HTR-8/SVneo (cell line): ENCODE data around the gene RALGAPA2.
A peak's percentile ranks its signal among the peaks of the same experiment; 100 is the strongest.

Experiments
- DNase-seq: peaks from one replicate; pipeline ENCODE4 v3.0.0; 2011; ENCODE audit warnings: low spot score, mixed read lengths; ENCODE audit not compliant: insufficient read length
- FAIRE-seq: peaks from 2 replicates; lab custom pipeline; 2011; peaks lifted over from hg19 to GRCh38; lab: Jason Lieb, UNC

Gene RALGAPA2

GRCh38 chr20:20731000-20731944 is 18.8 kb upstream of the RALGAPA2 start:
- FAIRE-seq (no peak), DNase-seq (no peak)

- FAIRE-seq (no peak), DNase-seq (no peak)
Observed at GRCh38 chr20:20729563-20729962, 17.1 kb upstream of the RALGAPA2 start.

GRCh38 chr20:20721489-20721888 is 9.0 kb upstream of the RALGAPA2 start:
- DNase-seq = no peak
- no peak for FAIRE-seq

- no peak for FAIRE-seq
- no peak for DNase-seq
Observed at GRCh38 chr20:20720158-20720557, 7.7 kb upstream of the RALGAPA2 start.

- DNase-seq = no peak
- no peak for FAIRE-seq
Observed at GRCh38 chr20:20719411-20719810, 7.0 kb upstream of the RALGAPA2 start.

- peak; percentile 3 for DNase-seq
- no peak for FAIRE-seq
Observed at GRCh38 chr20:20713244-20713765, 861 bp upstream of the RALGAPA2 start.

GRCh38 chr20:20712004-20712473 is 405 bp downstream of the RALGAPA2 start:
- DNase-seq = peak; percentile 5
- FAIRE-seq = no peak

- DNase-seq = no peak
- FAIRE-seq = no peak
Observed at GRCh38 chr20:20711413-20711812, 1.0 kb downstream of the RALGAPA2 start.

- no peak for DNase-seq
- FAIRE-seq = no peak
Observed at GRCh38 chr20:20710443-20711315, 1.8 kb downstream of the RALGAPA2 start.

GRCh38 chr20:20709887-20710286 is 2.6 kb downstream of the RALGAPA2 start:
- no peak for FAIRE-seq
- no peak for DNase-seq

- no peak for DNase-seq
Observed at GRCh38 chr20:20706285-20706684, 6.2 kb downstream of the RALGAPA2 start.

GRCh38 chr20:20702330-20703245 is 9.9 kb downstream of the RALGAPA2 start:
- FAIRE-seq (no peak), DNase-seq (no peak)

More at GRCh38 chr20:20706285-20706684, 6.2 kb downstream of the RALGAPA2 start:
- FAIRE-seq = no peak

GRCh38 chr20:20699917-20700316 is 12.5 kb downstream of the RALGAPA2 start:
- FAIRE-seq (no peak), DNase-seq (no peak)

- FAIRE-seq (no peak), DNase-seq (no peak)
Observed at GRCh38 chr20:20699144-20699543, 13.3 kb downstream of the RALGAPA2 start.

- DNase-seq = no peak
- FAIRE-seq = no peak
Observed at GRCh38 chr20:20697325-20697845, 15.1 kb downstream of the RALGAPA2 start.

GRCh38 chr20:20695250-20695816 is 17.1 kb downstream of the RALGAPA2 start:
- no peak for FAIRE-seq
- no peak for DNase-seq

GRCh38 chr20:20694591-20694990 is 17.9 kb downstream of the RALGAPA2 start:
- no peak for DNase-seq

GRCh38 chr20:20692587-20692986 is 19.9 kb downstream of the RALGAPA2 start:
- DNase-seq (no peak), FAIRE-seq (no peak)

More at GRCh38 chr20:20694591-20694990, 17.9 kb downstream of the RALGAPA2 start:
- FAIRE-seq = no peak
